Prostate gland (tissue), 2 donors: ENCODE data around the gene FRYL.

ENCODE experiments used
- CTCF ChIP-seq, 4 experiments: fragments of 200-600 bp in 2 of 4; fragments of 450-650 bp in 2 of 4; sonication (generic) in 2 of 4; IDR thresholded peaks; 1 replicate in 3 of 4; 2 replicates in 1 of 4; pipeline ENCODE4 v1.5.1; 2016 to 2019; ENCODE audit warnings: antibody characterized with exemption in 4 of 4, mild to moderate bottlenecking in 2 of 4, moderate library complexity in 2 of 4
- POLR2A ChIP-seq: fragments of 450-650 bp; IDR thresholded peaks from one replicate; pipeline ENCODE4 v1.6.1; 2016; ENCODE audit warnings: antibody characterized with exemption, mild to moderate bottlenecking

GRCh38 chr4:48620093-48620492 lies 160.0 kb downstream of the FRYL start:
- TF ChIP-seq POLR2A (no peak), CTCF (IDR thresholded peaks at IDR 0.05) (no peak)
